Measurements from ENCODE around the gene SOBP.

DNA sequence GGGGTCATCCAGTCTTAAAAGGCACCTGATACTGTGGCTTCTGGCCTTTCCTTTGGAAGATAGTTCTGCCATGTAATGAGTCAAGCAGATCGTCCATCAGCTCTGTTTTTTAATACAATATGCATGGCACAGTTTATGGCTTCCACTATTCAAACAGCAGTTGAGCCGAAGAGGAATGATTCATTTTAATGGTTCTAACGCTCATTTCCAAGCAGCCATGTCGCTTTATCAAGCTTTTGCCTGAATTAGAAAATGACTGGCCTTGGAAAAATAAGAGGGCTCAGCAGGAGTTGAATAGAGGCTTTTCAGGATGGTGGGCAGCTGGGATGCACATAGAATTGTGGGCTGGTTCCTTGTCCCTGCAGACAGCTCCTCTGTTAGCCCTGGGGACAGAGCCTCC, 138.1 kb downstream of the SOBP start:
- TF ChIP-seq CTCF (IDR thresholded peaks at IDR 0.05) (no peak), EZH2 (IDR thresholded peaks at IDR 0.05; ENCODE audit: borderline replicate concordance, insufficient read depth, low read depth, low read length, poor library complexity, severe bottlenecking) (no peak)
